Measurements from ENCODE around the gene MSH3.

DNA sequence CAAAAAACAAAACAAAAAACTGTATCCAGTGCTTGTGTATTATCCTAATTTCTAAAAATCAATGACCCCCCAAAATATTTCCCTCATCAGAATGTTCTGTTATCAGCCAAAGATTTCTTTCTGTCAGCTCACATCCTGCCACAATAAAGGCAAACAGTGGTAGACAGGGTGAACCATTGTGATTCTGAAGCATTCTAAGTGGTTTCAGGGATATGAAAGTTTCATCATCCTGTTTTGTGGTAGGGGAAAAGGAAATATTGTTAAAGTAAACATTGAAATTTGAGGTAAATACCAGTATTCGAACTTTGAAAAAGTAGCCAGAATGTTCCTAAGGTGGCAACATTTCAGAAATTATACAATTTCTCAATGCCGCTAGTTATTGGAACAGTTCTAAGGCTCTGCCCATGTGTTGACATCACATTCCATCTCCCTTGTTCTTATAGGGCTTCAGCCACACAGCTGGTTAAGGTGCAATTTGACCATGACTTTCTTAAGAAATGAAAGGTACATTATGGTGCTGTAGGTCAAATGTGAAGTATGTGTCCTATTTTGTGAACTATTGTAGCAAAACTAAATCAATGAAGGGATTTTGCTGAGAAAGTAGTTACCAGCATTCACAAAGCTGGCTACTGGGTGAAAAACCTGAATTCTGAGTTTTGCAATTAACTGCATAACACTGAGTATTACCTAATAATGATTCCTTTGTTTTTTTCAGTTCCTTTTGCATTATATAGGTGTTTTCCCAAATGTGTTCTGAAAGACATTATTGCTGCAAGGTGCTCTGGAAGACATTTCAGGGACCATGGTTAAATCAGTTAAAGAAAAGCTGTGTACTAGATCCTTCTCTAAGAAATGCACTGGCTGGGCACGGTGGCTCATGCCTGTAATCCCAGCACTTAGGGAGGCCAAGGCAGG lies 198.1 kb downstream of the MSH3 start:
- TF ChIP-seq ARNTL (CRISPR knock-in tag; IDR thresholded peaks at IDR 0.05; ENCODE audit: borderline replicate concordance, low read depth): no peak
- TF ChIP-seq ZFP30 (CRISPR knock-in tag; IDR thresholded peaks at IDR 0.05): no peak
- no peak for TF ChIP-seq RARB (CRISPR knock-in tag; IDR thresholded peaks at IDR 0.05)
- TF ChIP-seq, protein P1, sequence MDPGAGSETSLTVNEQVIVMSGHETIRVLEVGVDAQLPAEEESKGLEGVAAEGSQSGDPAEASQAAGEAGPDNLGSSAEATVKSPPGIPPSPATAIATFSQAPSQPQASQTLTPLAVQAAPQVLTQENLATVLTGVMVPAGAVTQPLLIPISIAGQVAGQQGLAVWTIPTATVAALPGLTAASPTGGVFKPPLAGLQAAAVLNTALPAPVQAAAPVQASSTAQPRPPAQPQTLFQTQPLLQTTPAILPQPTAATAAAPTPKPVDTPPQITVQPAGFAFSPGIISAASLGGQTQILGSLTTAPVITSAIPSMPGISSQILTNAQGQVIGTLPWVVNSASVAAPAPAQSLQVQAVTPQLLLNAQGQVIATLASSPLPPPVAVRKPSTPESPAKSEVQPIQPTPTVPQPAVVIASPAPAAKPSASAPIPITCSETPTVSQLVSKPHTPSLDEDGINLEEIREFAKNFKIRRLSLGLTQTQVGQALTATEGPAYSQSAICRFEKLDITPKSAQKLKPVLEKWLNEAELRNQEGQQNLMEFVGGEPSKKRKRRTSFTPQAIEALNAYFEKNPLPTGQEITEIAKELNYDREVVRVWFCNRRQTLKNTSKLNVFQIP (CRISPR knock-in tag; IDR thresholded peaks at IDR 0.05; ENCODE audit: borderline replicate concordance, low read depth): no peak
- TF ChIP-seq GLIS3 (CRISPR knock-in tag; IDR thresholded peaks at IDR 0.05): no peak
- TF ChIP-seq CSDC2 (CRISPR knock-in tag; IDR thresholded peaks at IDR 0.05): no peak
- no peak for TF ChIP-seq TOX (CRISPR knock-in tag; IDR thresholded peaks at IDR 0.05; ENCODE audit: borderline replicate concordance)
- TF ChIP-seq, protein P2, sequence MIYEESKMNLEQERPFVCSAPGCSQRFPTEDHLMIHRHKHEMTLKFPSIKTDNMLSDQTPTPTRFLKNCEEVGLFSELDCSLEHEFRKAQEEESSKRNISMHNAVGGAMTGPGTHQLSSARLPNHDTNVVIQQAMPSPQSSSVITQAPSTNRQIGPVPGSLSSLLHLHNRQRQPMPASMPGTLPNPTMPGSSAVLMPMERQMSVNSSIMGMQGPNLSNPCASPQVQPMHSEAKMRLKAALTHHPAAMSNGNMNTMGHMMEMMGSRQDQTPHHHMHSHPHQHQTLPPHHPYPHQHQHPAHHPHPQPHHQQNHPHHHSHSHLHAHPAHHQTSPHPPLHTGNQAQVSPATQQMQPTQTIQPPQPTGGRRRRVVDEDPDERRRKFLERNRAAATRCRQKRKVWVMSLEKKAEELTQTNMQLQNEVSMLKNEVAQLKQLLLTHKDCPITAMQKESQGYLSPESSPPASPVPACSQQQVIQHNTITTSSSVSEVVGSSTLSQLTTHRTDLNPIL (CRISPR knock-in tag; IDR thresholded peaks at IDR 0.05; ENCODE audit: low read depth): no peak
- TF ChIP-seq ZNF70 (CRISPR knock-in tag; IDR thresholded peaks at IDR 0.05): no peak

All from SK-N-SH treated with all-trans-retinoic acid at 6 μM for 48 hours (cell line).